K562 (cell line): ENCODE results near the gene CFL1. TPM values are rescaled to one million over a fixed set of nuclear protein-coding genes. Genes with fewer than 3 reads are reported as not detected.
A peak's percentile ranks its signal among the peaks of the same experiment; 100 is the strongest.

Experiments
- CEBPB ChIP-seq: fragments of 450-650 bp; IDR thresholded peaks from 2 replicates; pipeline ENCODE4 v1.6.1; 2016; ENCODE audit warnings: missing genetic modification characterization, missing compliant biosample characterization
- CTCFL ChIP-seq: IDR thresholded peaks from 2 replicates; pipeline ENCODE4 v1.6.1; 2011; ENCODE audit warnings: borderline replicate concordance, low read depth, mild to moderate bottlenecking, moderate library complexity, low read length; ENCODE audit not compliant: insufficient read depth, poor library complexity, severe bottlenecking
- DLX4 ChIP-seq: fragments of 250-450 bp; sonication (Bioruptor Pico); IDR thresholded peaks from 2 replicates; pipeline ENCODE4 v1.6.1; 2021; ENCODE audit warnings: mild to moderate bottlenecking
- ELF4 ChIP-seq: fragments of 450-650 bp; formaldehyde crosslinking; IDR thresholded peaks from 2 replicates; pipeline ENCODE4 v1.4.0; 2022; ENCODE audit warnings: missing genetic modification characterization
- FOXP4 ChIP-seq: sonication (generic); formaldehyde crosslinking; IDR thresholded peaks from 2 replicates; pipeline ENCODE4 v1.8.0; 2022; ENCODE audit warnings: mild to moderate bottlenecking, missing genetic modification reagents, borderline replicate concordance
- GABPB2 ChIP-seq: fragments of 250-450 bp; sonication (Bioruptor Pico); conservative IDR thresholded peaks from 2 replicates; pipeline ENCODE4 v1.5.1; 2021; ENCODE audit warnings: mild to moderate bottlenecking
- KAT8 ChIP-seq: fragments of 450-650 bp; IDR thresholded peaks from 2 replicates; pipeline ENCODE4 v1.6.1; 2016; ENCODE audit warnings: low read depth, mild to moderate bottlenecking
- KDM4B ChIP-seq, 2 experiments: fragments of 450-650 bp in 1 of 2; sonication (generic) in 1 of 2; IDR thresholded peaks; 2 replicates each; pipeline ENCODE4 v1.6.1; 2016 to 2017; ENCODE audit warnings: borderline replicate concordance in 2 of 2, antibody characterized with exemption in 1 of 2, low read depth in 1 of 2, mild to moderate bottlenecking in 1 of 2
- POLR2G ChIP-seq: fragments of 200-400 bp; formaldehyde crosslinking; IDR thresholded peaks from 2 replicates; pipeline ENCODE4 v1.6.1; 2017; ENCODE audit warnings: low read depth, mild to moderate bottlenecking, antibody characterized with exemption, low read length, moderate library complexity
- SREBF2 ChIP-seq: sonication (generic); formaldehyde crosslinking; IDR thresholded peaks from 2 replicates; pipeline ENCODE4 v1.4.0; 2020; ENCODE audit warnings: mild to moderate bottlenecking, missing genetic modification reagents
- YY1 ChIP-seq, 3 experiments: IDR thresholded peaks; 2 replicates each; pipeline ENCODE4 v1.6.1; 2011; ENCODE audit warnings: low read length in 2 of 3, mild to moderate bottlenecking in 2 of 3, moderate library complexity in 2 of 3, borderline replicate concordance in 1 of 3, control low read depth in 1 of 3, low read depth in 1 of 3; ENCODE audit not compliant: insufficient read depth in 3 of 3, insufficient replicate concordance in 2 of 3, control insufficient read depth in 1 of 3, insufficient read length in 1 of 3; ENCODE audit errors: extremely low read depth in 1 of 3
- ZNF134 ChIP-seq: fragments of 250-450 bp; sonication (Bioruptor Pico); conservative IDR thresholded peaks from 2 replicates; pipeline ENCODE4 v1.4.0; 2020
- ZNF316 ChIP-seq: fragments of 450-650 bp; IDR thresholded peaks from 2 replicates; pipeline ENCODE4 v1.6.1; 2016
- ZNF644 ChIP-seq: fragments of 200-800 bp; sonication (Bioruptor generic); IDR thresholded peaks from 2 replicates; pipeline ENCODE4 v1.6.1; 2016; ENCODE audit warnings: low read depth, missing genetic modification characterization, missing compliant biosample characterization
- ZZZ3 ChIP-seq: fragments of 450-650 bp; IDR thresholded peaks from 2 replicates; pipeline ENCODE4 v1.6.1; 2016; ENCODE audit warnings: antibody characterized with exemption, mild to moderate bottlenecking, moderate library complexity
- polyA plus RNA-seq, 8 experiments: library from polyadenylated mRNA; depleted of rRNA in 4 of 8; stranded (reverse) in 5 of 8; unstranded in 3 of 8; fragments of >200 nt; fragmentation: Nextera tagmentation in 2 of 8; fragmentation: Illumina TruSeq in 1 of 8; extraction: Ambion mirVana in 2 of 8; extraction: Trizol in 1 of 8; gene quantifications; 2 replicates each; pipeline versions ENCODE4 v1.2.1 to v1.2.3, GENCODE V29; 2011 to 2014; ENCODE audit warnings: inconsistent platforms in 1 of 8, missing spikeins in 1 of 8
- total RNA-seq, 7 experiments: library from RNA; depleted of rRNA in 6 of 7; stranded (reverse); fragments of >200 nt in 6 of 7; fragmentation: Illumina TruSeq in 2 of 7; extraction: Trizol in 2 of 7; gene quantifications; 2 replicates each; pipeline versions ENCODE4 v1.2.1 to v1.2.3, GENCODE V29; 2011 to 2021; ENCODE audit warnings: low replicate concordance in 1 of 7
- TF ChIP-seq, protein P1 (sequence below): sonication (generic); formaldehyde crosslinking; IDR thresholded peaks from 2 replicates; pipeline ENCODE4 v1.8.0; 2023; ENCODE audit warnings: missing genetic modification reagents, mild to moderate bottlenecking, borderline replicate concordance

Gene CFL1
- total and polyA plus RNA-seq, 9 of the 15 experiments (the other 6 are each of a cell fraction or from before 2014, with no cell fraction given): 105 to 1,101 (median 859) TPM

GRCh38 chr11:65899356-65900124 lies 41.6 kb upstream of the CFL1 start (continued):
- TF ChIP-seq DLX4 (CRISPR knock-in tag) (no peak), POLR2G (peak; percentile 92), KAT8 (no peak), ELF4 (CRISPR knock-in tag) (no peak), CEBPB (tag) (no peak), ZNF134 (no peak), FOXP4 (CRISPR knock-in tag) (peak; percentile 21; the same call in 1 of the 2 replicates), ZZZ3 (no peak), CTCFL (no peak), KDM4B (IDR thresholded peaks at IDR 0.05; ENCODE audit: borderline replicate concordance in 2 of 2, low read depth in 1 of 2) (no peak; a peak in 1 of 4 replicates), ZNF316 (peak; percentile 96), GABPB2 (CRISPR knock-in tag) (no peak), SREBF2 (CRISPR knock-in tag) (no peak), YY1 (IDR thresholded peaks at IDR 0.05; ENCODE audit: borderline replicate concordance in 1 of 3, control insufficient read depth in 1 of 3, extremely low read depth in 1 of 3, insufficient read depth in 3 of 3, insufficient read length in 1 of 3, insufficient replicate concordance in 2 of 3, low read depth in 1 of 3, low read length in 2 of 3) (peak in 2 of 3 experiments; percentile 27 to 36), ZNF644 (tag) (no peak)
- TF ChIP-seq, protein P1, sequence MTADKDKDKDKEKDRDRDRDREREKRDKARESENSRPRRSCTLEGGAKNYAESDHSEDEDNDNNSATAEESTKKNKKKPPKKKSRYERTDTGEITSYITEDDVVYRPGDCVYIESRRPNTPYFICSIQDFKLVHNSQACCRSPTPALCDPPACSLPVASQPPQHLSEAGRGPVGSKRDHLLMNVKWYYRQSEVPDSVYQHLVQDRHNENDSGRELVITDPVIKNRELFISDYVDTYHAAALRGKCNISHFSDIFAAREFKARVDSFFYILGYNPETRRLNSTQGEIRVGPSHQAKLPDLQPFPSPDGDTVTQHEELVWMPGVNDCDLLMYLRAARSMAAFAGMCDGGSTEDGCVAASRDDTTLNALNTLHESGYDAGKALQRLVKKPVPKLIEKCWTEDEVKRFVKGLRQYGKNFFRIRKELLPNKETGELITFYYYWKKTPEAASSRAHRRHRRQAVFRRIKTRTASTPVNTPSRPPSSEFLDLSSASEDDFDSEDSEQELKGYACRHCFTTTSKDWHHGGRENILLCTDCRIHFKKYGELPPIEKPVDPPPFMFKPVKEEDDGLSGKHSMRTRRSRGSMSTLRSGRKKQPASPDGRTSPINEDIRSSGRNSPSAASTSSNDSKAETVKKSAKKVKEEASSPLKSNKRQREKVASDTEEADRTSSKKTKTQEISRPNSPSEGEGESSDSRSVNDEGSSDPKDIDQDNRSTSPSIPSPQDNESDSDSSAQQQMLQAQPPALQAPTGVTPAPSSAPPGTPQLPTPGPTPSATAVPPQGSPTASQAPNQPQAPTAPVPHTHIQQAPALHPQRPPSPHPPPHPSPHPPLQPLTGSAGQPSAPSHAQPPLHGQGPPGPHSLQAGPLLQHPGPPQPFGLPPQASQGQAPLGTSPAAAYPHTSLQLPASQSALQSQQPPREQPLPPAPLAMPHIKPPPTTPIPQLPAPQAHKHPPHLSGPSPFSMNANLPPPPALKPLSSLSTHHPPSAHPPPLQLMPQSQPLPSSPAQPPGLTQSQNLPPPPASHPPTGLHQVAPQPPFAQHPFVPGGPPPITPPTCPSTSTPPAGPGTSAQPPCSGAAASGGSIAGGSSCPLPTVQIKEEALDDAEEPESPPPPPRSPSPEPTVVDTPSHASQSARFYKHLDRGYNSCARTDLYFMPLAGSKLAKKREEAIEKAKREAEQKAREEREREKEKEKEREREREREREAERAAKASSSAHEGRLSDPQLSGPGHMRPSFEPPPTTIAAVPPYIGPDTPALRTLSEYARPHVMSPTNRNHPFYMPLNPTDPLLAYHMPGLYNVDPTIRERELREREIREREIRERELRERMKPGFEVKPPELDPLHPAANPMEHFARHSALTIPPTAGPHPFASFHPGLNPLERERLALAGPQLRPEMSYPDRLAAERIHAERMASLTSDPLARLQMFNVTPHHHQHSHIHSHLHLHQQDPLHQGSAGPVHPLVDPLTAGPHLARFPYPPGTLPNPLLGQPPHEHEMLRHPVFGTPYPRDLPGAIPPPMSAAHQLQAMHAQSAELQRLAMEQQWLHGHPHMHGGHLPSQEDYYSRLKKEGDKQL (CRISPR knock-in tag): peak; percentile 85; the same call in 1 of the 2 replicates
